ENCODE results near the gene CTNNA3.

CTNNA3 gene

GRCh38 chr10:67518756-67519155 is 177.2 kb downstream of the CTNNA3 start:
- Histone ChIP-seq H3K9me3 (ENCODE audit: control insufficient read depth, insufficient read depth, low read length) (no peaks in the 10 kb centered on the region), H3K4me3 (ENCODE audit: low read length) (no peak overlapping the region), H3K9me2 (replicated peaks; ENCODE audit: control insufficient read depth, low read length) (no peaks in the 10 kb centered on the region), H3F3A (ENCODE audit: control insufficient read depth, insufficient read depth) (no peaks in the 10 kb centered on the region), H3K4me2 (ENCODE audit: low read length) (no peak overlapping the region), H3K36me3 (ENCODE audit: control insufficient read depth, low read length) (no peaks in the 10 kb centered on the region), H3K27me3 (ENCODE audit: control insufficient read depth, low read length) (no peaks in the 10 kb centered on the region), H4K20me1 (ENCODE audit: control insufficient read depth, insufficient read depth, low read depth, low read length) (no peaks in the 10 kb centered on the region), H3K4me1 (ENCODE audit: control insufficient read depth, low read length) (no peaks in the 10 kb centered on the region), H3K27ac (ENCODE audit: low read depth, low read length) (no peak overlapping the region), H3K79me2 (ENCODE audit: control insufficient read depth, low read length) (no peaks in the 10 kb centered on the region)
- TF ChIP-seq CTCF (IDR thresholded peaks at IDR 0.05; ENCODE audit: low read depth, low read length, poor library complexity, severe bottlenecking) (no peak), EZH2phosphoT487 (IDR thresholded peaks at IDR 0.05; ENCODE audit: borderline replicate concordance, low read length) (no peak)

- Histone ChIP-seq H3K4me3 (ENCODE audit: low read length) (no peak overlapping the region), H3K27me3 (ENCODE audit: control insufficient read depth, low read length) (no peaks in the 10 kb centered on the region), H3K27ac (ENCODE audit: low read depth, low read length) (no peak overlapping the region), H3K4me2 (ENCODE audit: low read length) (no peak overlapping the region), H3K9me3 (ENCODE audit: control insufficient read depth, insufficient read depth, low read length) (no peaks in the 10 kb centered on the region), H3K36me3 (ENCODE audit: control insufficient read depth, low read length) (no peaks in the 10 kb centered on the region), H3K9me2 (replicated peaks; ENCODE audit: control insufficient read depth, low read length) (no peaks in the 10 kb centered on the region), H3K79me2 (ENCODE audit: control insufficient read depth, low read length) (no peaks in the 10 kb centered on the region), H4K20me1 (ENCODE audit: control insufficient read depth, insufficient read depth, low read depth, low read length) (no peaks in the 10 kb centered on the region), H3K4me1 (ENCODE audit: control insufficient read depth, low read length) (no peaks in the 10 kb centered on the region), H3F3A (ENCODE audit: control insufficient read depth, insufficient read depth) (no peaks in the 10 kb centered on the region)
- TF ChIP-seq EZH2phosphoT487 (IDR thresholded peaks at IDR 0.05; ENCODE audit: borderline replicate concordance, low read length), result no peak
- TF ChIP-seq CTCF (IDR thresholded peaks at IDR 0.05; ENCODE audit: low read depth, low read length, poor library complexity, severe bottlenecking), result no peak
Measured at GRCh38 chr10:67518043-67518442, 178.0 kb downstream of the CTNNA3 start.

GRCh38 chr10:67506757-67507091 is 189.3 kb downstream of the CTNNA3 start:
- no peaks in the 10 kb centered on the region for H3K36me3 ChIP-seq (ENCODE audit: control insufficient read depth, low read length)
- no peaks in the 10 kb centered on the region for H3K79me2 ChIP-seq (ENCODE audit: control insufficient read depth, low read length)
- no peak overlapping the region for H3K4me2 ChIP-seq (ENCODE audit: low read length)
- H3K9me2 ChIP-seq (replicated peaks; ENCODE audit: control insufficient read depth, low read length), result no peaks in the 10 kb centered on the region
- H3F3A ChIP-seq (ENCODE audit: control insufficient read depth, insufficient read depth), result no peaks in the 10 kb centered on the region
- no peaks in the 10 kb centered on the region for H3K9me3 ChIP-seq (ENCODE audit: control insufficient read depth, insufficient read depth, low read length)
- no peak overlapping the region for H3K4me3 ChIP-seq (ENCODE audit: low read length)
- TF ChIP-seq CTCF (IDR thresholded peaks at IDR 0.05; ENCODE audit: low read depth, low read length, poor library complexity, severe bottlenecking), result no peak
- no peak for TF ChIP-seq EZH2phosphoT487 (IDR thresholded peaks at IDR 0.05; ENCODE audit: borderline replicate concordance, low read length)
- no peaks in the 10 kb centered on the region for H4K20me1 ChIP-seq (ENCODE audit: control insufficient read depth, insufficient read depth, low read depth, low read length)
- no peak overlapping the region for H3K27ac ChIP-seq (ENCODE audit: low read depth, low read length)
- H3K27me3 ChIP-seq (ENCODE audit: control insufficient read depth, low read length), result no peaks in the 10 kb centered on the region
- H3K4me1 ChIP-seq (ENCODE audit: control insufficient read depth, low read length), result no peaks in the 10 kb centered on the region

All from DOHH2 (cell line).